ENCODE measurements around the gene ASB5. TPM values are rescaled to one million over a fixed set of nuclear protein-coding genes. Genes with fewer than 3 reads are reported as not detected.

The ASB5 gene
- total and polyA plus RNA-seq, 4 experiments from 2014 or later: not detected

GRCh38 chr4:176191974-176192373, 77.0 kb downstream of the ASB5 start:
- H3K27me3 Mint-ChIP-seq: peaks cover 22 to 45% of the 10 kb centered on the region in 2 donors
- DNase-seq: no peak
- Histone ChIP-seq H3K36me3 (ENCODE audit: insufficient read depth, low read length) (no peaks in the 10 kb centered on the region), H3K4me3 (ENCODE audit: low read length in 2 of 2) (no peak overlapping the region), H3K4me1 (ENCODE audit: insufficient read depth, low read length) (peaks cover 13% of the 10 kb centered on the region), H3K27me3 (ENCODE audit: insufficient read depth, low read length) (peaks cover 13% of the 10 kb centered on the region), H3K9me3 (ENCODE audit: control insufficient read depth in 1 of 2, low read length in 2 of 2) (no peaks in the 10 kb centered on the region), H3K27ac (ENCODE audit: low read depth, low read length) (no peak overlapping the region)
- CTCF ChIA-PET (ENCODE audit: partially characterized antibody): no interaction called here
- no peaks in the 10 kb centered on the region for H3K9me3 Mint-ChIP-seq
- peaks cover 5 to 12% (median 10%) of the 10 kb centered on the region in 4 donors for H3K4me1 Mint-ChIP-seq
- no peak overlapping the region for H3K4me3 Mint-ChIP-seq
- POLR2A ChIA-PET (ENCODE audit: partially characterized antibody): no interaction called here
- no peak overlapping the region for H3K27ac Mint-ChIP-seq
- peaks cover 0 to 5% of the 10 kb centered on the region in 2 donors for H3K36me3 Mint-ChIP-seq
- intact Hi-C loops (cut with micrococcal nuclease): loop anchor here (10.0 kb wide), 1 partner anchor 1253 kb away; the partner anchor contains the start of gene AGA

GRCh38 chr4:176189891-176190795, 78.9 kb downstream of the ASB5 start:
- no peaks in the 10 kb centered on the region for H3K9me3 Mint-ChIP-seq
- Histone ChIP-seq H3K4me3 (ENCODE audit: low read length in 2 of 2) (no peak overlapping the region), H3K4me1 (ENCODE audit: insufficient read depth, low read length) (peaks cover 6% of the 10 kb centered on the region), H3K27me3 (ENCODE audit: insufficient read depth, low read length) (peaks cover 13% of the 10 kb centered on the region), H3K36me3 (ENCODE audit: insufficient read depth, low read length) (no peaks in the 10 kb centered on the region), H3K27ac (ENCODE audit: low read depth, low read length) (no peak overlapping the region), H3K9me3 (ENCODE audit: control insufficient read depth in 1 of 2, low read length in 2 of 2) (no peaks in the 10 kb centered on the region)
- no peak overlapping the region for H3K4me3 Mint-ChIP-seq
- ChIA-PET POLR2A (ENCODE audit: partially characterized antibody) (no interaction called here), CTCF (ENCODE audit: partially characterized antibody) (no interaction called here)
- peaks cover 0 to 4% (median 2%) of the 10 kb centered on the region in 4 donors for H3K4me1 Mint-ChIP-seq
- peaks cover 26 to 50% of the 10 kb centered on the region in 2 donors for H3K27me3 Mint-ChIP-seq
- intact Hi-C loops (cut with micrococcal nuclease): loop anchor here (10.0 kb wide), 1 partner anchor 1255 kb away; the partner anchor contains the start of gene AGA
- no peak for DNase-seq
- H3K36me3 Mint-ChIP-seq: no peaks in the 10 kb centered on the region
- no peak overlapping the region for H3K27ac Mint-ChIP-seq

- CTCF ChIA-PET (ENCODE audit: partially characterized antibody): no interaction called here
- no peak overlapping the region for H3K4me3 ChIP-seq (ENCODE audit: low read length in 2 of 2)
- no peak for DNase-seq
- Mint-ChIP-seq H3K4me3 (no peak overlapping the region), H3K4me1 (no peaks in the 10 kb centered on the region), H3K36me3 (no peaks in the 10 kb centered on the region), H3K27me3 (peaks cover 27 to 45% of the 10 kb centered on the region in 2 donors), H3K9me3 (no peaks in the 10 kb centered on the region), H3K27ac (no peak overlapping the region)
- H3K27ac ChIP-seq (ENCODE audit: low read depth, low read length): no peak overlapping the region
- POLR2A ChIA-PET (ENCODE audit: partially characterized antibody): no interaction called here
- H3K4me1 ChIP-seq (ENCODE audit: insufficient read depth, low read length): no peaks in the 10 kb centered on the region
- no peaks in the 10 kb centered on the region for H3K36me3 ChIP-seq (ENCODE audit: insufficient read depth, low read length)
- intact Hi-C loops (cut with micrococcal nuclease): no loop called here
- H3K27me3 ChIP-seq (ENCODE audit: insufficient read depth, low read length): peaks cover 5% of the 10 kb centered on the region
- no peaks in the 10 kb centered on the region for H3K9me3 ChIP-seq (ENCODE audit: control insufficient read depth in 1 of 2, low read length in 2 of 2)
Observed at GRCh38 chr4:176188654-176189053, 80.4 kb downstream of the ASB5 start.

GRCh38 chr4:176187624-176188023, 81.4 kb downstream of the ASB5 start:
- no peak overlapping the region for H3K27ac Mint-ChIP-seq
- intact Hi-C loops (cut with micrococcal nuclease): no loop called here

GRCh38 chr4:176186671-176187395, 82.2 kb downstream of the ASB5 start:
- peaks cover 3% of the 10 kb centered on the region for H3K27me3 ChIP-seq (ENCODE audit: insufficient read depth, low read length)
- Mint-ChIP-seq H3K27me3 (peaks cover 20 to 37% of the 10 kb centered on the region in 2 donors), H3K4me3 (no peak overlapping the region), H3K27ac (no peak overlapping the region), H3K36me3 (no peaks in the 10 kb centered on the region), H3K4me1 (no peaks in the 10 kb centered on the region), H3K9me3 (no peaks in the 10 kb centered on the region)
- ChIA-PET CTCF (ENCODE audit: partially characterized antibody) (no interaction called here), POLR2A (ENCODE audit: partially characterized antibody) (no interaction called here)
- DNase-seq: no peak
- H3K4me1 ChIP-seq (ENCODE audit: insufficient read depth, low read length): no peaks in the 10 kb centered on the region
- no peaks in the 10 kb centered on the region for H3K36me3 ChIP-seq (ENCODE audit: insufficient read depth, low read length)
- intact Hi-C loops (cut with micrococcal nuclease): no loop called here
- H3K27ac ChIP-seq (ENCODE audit: low read depth, low read length): no peak overlapping the region
- H3K4me3 ChIP-seq (ENCODE audit: low read length in 2 of 2): no peak overlapping the region
- no peaks in the 10 kb centered on the region for H3K9me3 ChIP-seq (ENCODE audit: control insufficient read depth in 1 of 2, low read length in 2 of 2)

More at GRCh38 chr4:176187624-176188023, 81.4 kb downstream of the ASB5 start:
- H3K9me3 ChIP-seq (ENCODE audit: control insufficient read depth in 1 of 2, low read length in 2 of 2): no peaks in the 10 kb centered on the region
- Mint-ChIP-seq H3K4me3 (no peak overlapping the region), H3K27me3 (peaks cover 24 to 45% of the 10 kb centered on the region in 2 donors), H3K36me3 (no peaks in the 10 kb centered on the region), H3K4me1 (no peaks in the 10 kb centered on the region), H3K9me3 (no peaks in the 10 kb centered on the region)
- H3K4me3 ChIP-seq (ENCODE audit: low read length in 2 of 2): no peak overlapping the region
- POLR2A ChIA-PET (ENCODE audit: partially characterized antibody): no interaction called here
- no peaks in the 10 kb centered on the region for H3K4me1 ChIP-seq (ENCODE audit: insufficient read depth, low read length)
- H3K36me3 ChIP-seq (ENCODE audit: insufficient read depth, low read length): no peaks in the 10 kb centered on the region
- peaks cover 3% of the 10 kb centered on the region for H3K27me3 ChIP-seq (ENCODE audit: insufficient read depth, low read length)
- CTCF ChIA-PET (ENCODE audit: partially characterized antibody): no interaction called here
- no peak overlapping the region for H3K27ac ChIP-seq (ENCODE audit: low read depth, low read length)
- DNase-seq: no peak

- H3K9me3 Mint-ChIP-seq: no peaks in the 10 kb centered on the region
- H3K27ac Mint-ChIP-seq: no peak overlapping the region
- Histone ChIP-seq H3K27me3 (ENCODE audit: insufficient read depth, low read length) (peaks cover 3% of the 10 kb centered on the region), H3K27ac (ENCODE audit: low read depth, low read length) (no peak overlapping the region), H3K4me3 (ENCODE audit: low read length in 2 of 2) (no peak overlapping the region), H3K9me3 (ENCODE audit: control insufficient read depth in 1 of 2, low read length in 2 of 2) (no peaks in the 10 kb centered on the region), H3K4me1 (ENCODE audit: insufficient read depth, low read length) (no peaks in the 10 kb centered on the region), H3K36me3 (ENCODE audit: insufficient read depth, low read length) (no peaks in the 10 kb centered on the region)
- CTCF ChIA-PET (ENCODE audit: partially characterized antibody): no interaction called here
- H3K36me3 Mint-ChIP-seq: no peaks in the 10 kb centered on the region
- intact Hi-C loops (cut with micrococcal nuclease): no loop called here
- H3K4me3 Mint-ChIP-seq: no peak overlapping the region
- H3K27me3 Mint-ChIP-seq: peaks cover 17 to 37% of the 10 kb centered on the region in 2 donors
- POLR2A ChIA-PET (ENCODE audit: partially characterized antibody): no interaction called here
- no peaks in the 10 kb centered on the region for H3K4me1 Mint-ChIP-seq
- DNase-seq: no peak
Observed at GRCh38 chr4:176186067-176186466, 83.0 kb downstream of the ASB5 start.

GRCh38 chr4:176185051-176185450, 84.0 kb downstream of the ASB5 start:
- CTCF ChIA-PET (ENCODE audit: partially characterized antibody): interaction anchor here (0.6 kb wide), 1 partner anchor 17 kb away, joined by 3 read pairs; no protein-coding TSS in a partner anchor
- no peaks in the 10 kb centered on the region for H3K36me3 Mint-ChIP-seq
- no peaks in the 10 kb centered on the region for H3K9me3 Mint-ChIP-seq
- Histone ChIP-seq H3K4me1 (ENCODE audit: insufficient read depth, low read length) (no peaks in the 10 kb centered on the region), H3K36me3 (ENCODE audit: insufficient read depth, low read length) (no peaks in the 10 kb centered on the region), H3K27me3 (ENCODE audit: insufficient read depth, low read length) (peaks cover 3% of the 10 kb centered on the region), H3K4me3 (ENCODE audit: low read length in 2 of 2) (no peak overlapping the region), H3K27ac (ENCODE audit: low read depth, low read length) (no peak overlapping the region), H3K9me3 (ENCODE audit: control insufficient read depth in 1 of 2, low read length in 2 of 2) (no peaks in the 10 kb centered on the region)
- intact Hi-C loops (cut with micrococcal nuclease): no loop called here
- H3K27me3 Mint-ChIP-seq: peaks cover 17 to 31% of the 10 kb centered on the region in 2 donors
- H3K4me3 Mint-ChIP-seq: no peak overlapping the region
- no peaks in the 10 kb centered on the region for H3K4me1 Mint-ChIP-seq
- no peak overlapping the region for H3K27ac Mint-ChIP-seq
- no peak for DNase-seq
- POLR2A ChIA-PET (ENCODE audit: partially characterized antibody): no interaction called here

Data from CD4-positive, alpha-beta memory T cell (primary cell).